ENCODE results near the gene LRP1.
A peak's percentile ranks its signal among the peaks of the same experiment; 100 is the strongest.

Gene LRP1

GRCh38 chr12:57243521-57244311 is 115.4 kb downstream of the LRP1 start:
- peak overlapping the region; percentile 53 for H3K27ac ChIP-seq
- no peak for TF ChIP-seq ZFX (IDR thresholded peaks at IDR 0.05)
- peak; percentile 89 for TF ChIP-seq CTCF (conservative IDR thresholded peaks at IDR 0.05)

DNA sequence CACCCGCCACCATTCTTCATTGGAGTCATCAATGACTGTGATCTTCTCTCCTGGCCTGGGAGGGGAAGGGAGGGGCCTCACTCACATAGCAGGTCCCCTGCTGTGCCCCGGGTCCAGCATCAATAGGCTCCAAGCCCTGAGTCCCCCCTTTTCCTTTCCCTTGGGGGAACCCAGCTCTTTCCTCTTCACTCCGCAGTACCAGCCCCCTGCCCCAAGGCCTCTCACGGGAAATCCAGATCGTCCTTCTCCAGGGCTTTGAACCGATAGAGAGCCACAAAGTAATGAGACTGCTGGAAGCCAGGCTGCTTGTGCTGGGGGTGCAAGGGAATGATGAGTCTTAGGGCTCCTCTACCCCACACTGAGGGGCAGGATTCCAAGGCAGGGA is 116.0 kb downstream of the LRP1 start:
- no peak overlapping the region for H3K27ac ChIP-seq
- no peak for TF ChIP-seq ZFX (IDR thresholded peaks at IDR 0.05)
- no peak for TF ChIP-seq CTCF (conservative IDR thresholded peaks at IDR 0.05)

DNA sequence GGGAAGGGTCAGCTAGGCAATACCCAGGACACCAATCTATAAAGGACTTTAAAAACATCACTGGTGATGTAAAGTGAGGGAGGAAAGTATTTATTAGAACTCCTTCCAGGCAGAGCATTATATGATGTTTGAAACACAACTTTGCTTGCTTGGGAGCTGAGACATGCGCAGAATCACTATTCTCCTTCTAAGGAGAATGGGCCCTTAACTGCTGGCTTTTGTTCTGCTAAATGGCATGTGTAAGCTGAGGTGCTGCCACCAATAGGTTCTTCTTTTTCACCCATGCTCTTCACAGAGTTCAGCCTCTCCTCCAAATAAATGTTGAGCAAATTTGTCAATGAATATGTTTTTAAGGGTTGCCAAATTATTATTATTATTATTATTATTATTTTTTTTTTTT is 118.8 kb downstream of the LRP1 start:
- TF ChIP-seq CTCF (conservative IDR thresholded peaks at IDR 0.05) (no peak), ZFX (IDR thresholded peaks at IDR 0.05) (no peak)

GRCh38 chr12:57248934-57249742 is 120.9 kb downstream of the LRP1 start:
- no peak overlapping the region for H3K27ac ChIP-seq
- TF ChIP-seq ZFX (IDR thresholded peaks at IDR 0.05) (no peak), CTCF (conservative IDR thresholded peaks at IDR 0.05) (no peak)

More for the DNA sequence above, 118.8 kb downstream of the LRP1 start:
- no peak overlapping the region for H3K27ac ChIP-seq

GRCh38 chr12:57250541-57250940 is 122.3 kb downstream of the LRP1 start:
- no peak overlapping the region for H3K27ac ChIP-seq
- TF ChIP-seq CTCF (conservative IDR thresholded peaks at IDR 0.05) (no peak), ZFX (IDR thresholded peaks at IDR 0.05) (no peak)

GRCh38 chr12:57250956-57251355 is 122.7 kb downstream of the LRP1 start, which contains the start of gene STAC3:
Gene STAC3 (minus strand): TSS chr12:57251187. CDS start chr12:57249636, 1,551 bp downstream.
- no peak within 1 kb of the TSS for H3K27ac ChIP-seq
- no peak for TF ChIP-seq ZFX (IDR thresholded peaks at IDR 0.05)
- no peak for TF ChIP-seq CTCF (conservative IDR thresholded peaks at IDR 0.05)
